ENCODE data around the gene TRAIP.
A peak's percentile ranks its signal among the peaks of the same experiment; 100 is the strongest.
"Not testable (repeated sequence)": the region's sequence is repeated elsewhere in the genome, so short reads cannot be mapped to it uniquely, and the experiment has no call there.

TRAIP gene

GRCh38 chr3:49788056-49788455 lies 68.3 kb downstream of the TRAIP start:
- no peaks in the 10 kb centered on the region for H3K27me3 ChIP-seq (replicated peaks)
- H3K27ac ChIP-seq: no peak overlapping the region
- H3K36me3 ChIP-seq (replicated peaks): peaks cover 6% of the 10 kb centered on the region
- no peak overlapping the region for H3K4me3 ChIP-seq (ENCODE audit: low read depth, low read length)
- DNase-seq: no peak
- TF ChIP-seq CTCF (IDR thresholded peaks at IDR 0.05; ENCODE audit: low read depth, low read length, missing control alignments): no peak
- in situ Hi-C loops (cut with HindIII; ENCODE audit: low pct_ligation_motif_present, low sequenced_read_pairs): no loop called here

- peaks cover 6% of the 10 kb centered on the region for H3K36me3 ChIP-seq (replicated peaks)
- H3K27ac ChIP-seq: no peak overlapping the region
- in situ Hi-C loops (cut with HindIII; ENCODE audit: low pct_ligation_motif_present, low sequenced_read_pairs): no loop called here
- H3K4me3 ChIP-seq (ENCODE audit: low read depth, low read length): no peak overlapping the region
- no peak for TF ChIP-seq CTCF (IDR thresholded peaks at IDR 0.05; ENCODE audit: low read depth, low read length, missing control alignments)
- H3K27me3 ChIP-seq (replicated peaks): no peaks in the 10 kb centered on the region
- DNase-seq: no peak
Measured at GRCh38 chr3:49787536-49787935, 68.8 kb downstream of the TRAIP start.

GRCh38 chr3:49787182-49787464 lies 69.2 kb downstream of the TRAIP start:
- Histone ChIP-seq H3K36me3 (replicated peaks) (peaks cover 6% of the 10 kb centered on the region), H3K4me3 (ENCODE audit: low read depth, low read length) (no peak overlapping the region), H3K27ac (no peak overlapping the region), H3K27me3 (replicated peaks) (no peaks in the 10 kb centered on the region)
- DNase-seq: no peak
- in situ Hi-C loops (cut with HindIII; ENCODE audit: low pct_ligation_motif_present, low sequenced_read_pairs): no loop called here
- no peak for TF ChIP-seq CTCF (IDR thresholded peaks at IDR 0.05; ENCODE audit: low read depth, low read length, missing control alignments)

GRCh38 chr3:49786357-49787181 lies 69.8 kb downstream of the TRAIP start, which contains the start of gene IP6K1:
TSS of gene IP6K1 (minus strand) at chr3:49786542. CDS start at chr3:49748040, 38,502 bp downstream.
- in situ Hi-C loops (cut with HindIII; ENCODE audit: low pct_ligation_motif_present, low sequenced_read_pairs): no loop called here
- H3K27me3 ChIP-seq (replicated peaks): no peaks in the 10 kb centered on the region
- peaks cover 7% of the 10 kb centered on the region for H3K36me3 ChIP-seq (replicated peaks)
- peak; percentile 100 for DNase-seq
- no peak for TF ChIP-seq CTCF (IDR thresholded peaks at IDR 0.05; ENCODE audit: low read depth, low read length, missing control alignments)
- peak within 1 kb of the TSS; percentile 85 for H3K4me3 ChIP-seq (ENCODE audit: low read depth, low read length)
- H3K27ac ChIP-seq: peak within 1 kb of the TSS; percentile 84

- no peaks in the 10 kb centered on the region for H3K27me3 ChIP-seq (replicated peaks)
- peaks cover 10% of the 10 kb centered on the region for H3K36me3 ChIP-seq (replicated peaks)
- DNase-seq: no peak
- H3K27ac ChIP-seq: peak overlapping the region; percentile 84
- in situ Hi-C loops (cut with HindIII; ENCODE audit: low pct_ligation_motif_present, low sequenced_read_pairs): no loop called here
- peak overlapping the region; percentile 85 for H3K4me3 ChIP-seq (ENCODE audit: low read depth, low read length)
- no peak for TF ChIP-seq CTCF (IDR thresholded peaks at IDR 0.05; ENCODE audit: low read depth, low read length, missing control alignments)
Measured at GRCh38 chr3:49785565-49786356, 70.6 kb downstream of the TRAIP start.

GRCh38 chr3:49782277-49782676 lies 74.1 kb downstream of the TRAIP start:
- in situ Hi-C loops (cut with HindIII; ENCODE audit: low pct_ligation_motif_present, low sequenced_read_pairs); H3K27me3 ChIP-seq (replicated peaks); H3K27ac ChIP-seq; H3K4me3 ChIP-seq (ENCODE audit: low read depth, low read length); DNase-seq: not testable (repeated sequence)
- H3K36me3 ChIP-seq (replicated peaks): peaks cover 10% of the 10 kb centered on the region

All from brain microvascular endothelial cell (primary cell).